ENCODE measurements around the gene BCOR.

Gene BCOR

DNA sequence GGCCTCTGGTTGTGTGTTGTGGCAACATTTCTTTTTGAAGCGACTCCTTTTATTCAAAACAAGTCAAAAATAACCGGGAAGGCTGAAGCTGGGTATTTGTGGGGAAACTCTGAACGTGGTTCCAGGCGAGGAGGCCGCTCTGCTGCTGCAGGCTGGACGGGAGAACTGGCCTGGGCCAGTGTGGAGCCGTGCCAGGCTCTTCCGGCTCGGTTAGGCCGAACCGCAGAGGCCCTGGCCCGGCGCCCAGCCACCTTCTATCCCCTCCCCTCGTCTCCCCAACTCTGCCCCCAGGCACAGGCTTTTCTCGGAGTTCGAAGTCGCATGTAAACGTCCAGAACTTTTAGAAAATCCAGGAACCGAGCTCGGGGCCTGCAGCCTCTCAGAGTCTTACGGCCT, 2.4 kb upstream of the BCOR start:
- Histone ChIP-seq H3K4me1 (peaks cover 49 to 74% (median 62%) of the 10 kb centered on the region in 10 experiments), H3K27ac (peak overlapping the region in 10 of 11 experiments; percentile 11 to 88 (median 68); a peak in 19 of 22 replicates), H3K27me3 (peaks cover 9 to 30% (median 18%) of the 10 kb centered on the region in 11 experiments; a peak in 19 of 22 replicates), H4K20me1 (peaks cover 13 to 81% (median 63%) of the 10 kb centered on the region in 11 experiments; a peak in 21 of 22 replicates), H3K4me2 (peak overlapping the region; percentile 77 to 95 (median 88)), H3K36me3 (peaks cover 0 to 11% (median 0%) of the 10 kb centered on the region in 11 experiments; a peak in 4 of 22 replicates), H3K9me3 (replicated peaks in 1 of 11) (peaks cover 37 to 60% (median 50%) of the 10 kb centered on the region in 11 experiments; a peak in 21 of 22 replicates), H3K4me3 (peak overlapping the region in 5 of 10 experiments; percentile 27 to 38 (median 29); a peak in 5 of 20 replicates), H3K9ac (peak overlapping the region; percentile 31 to 85 (median 63); a peak in 20 of 22 replicates)
- no peak for TF ChIP-seq Cebpa-rat (IDR thresholded peaks at IDR 0.05)

GRCh38 chrX:40099055-40099958, 1.5 kb upstream of the BCOR start:
- Histone ChIP-seq H3K4me3 (peak overlapping the region; percentile 56 to 78 (median 68)), H3K9ac (peak overlapping the region; percentile 54 to 88 (median 84); a peak in 21 of 22 replicates), H3K4me1 (peaks cover 47 to 74% (median 63%) of the 10 kb centered on the region in 10 experiments), H3K36me3 (peaks cover 0 to 11% (median 0%) of the 10 kb centered on the region in 11 experiments; a peak in 4 of 22 replicates), H4K20me1 (peaks cover 21 to 81% (median 63%) of the 10 kb centered on the region in 11 experiments), H3K4me2 (peak overlapping the region; percentile 77 to 95 (median 88)), H3K9me3 (replicated peaks in 1 of 11) (peaks cover 37 to 60% (median 50%) of the 10 kb centered on the region in 11 experiments; a peak in 20 of 22 replicates), H3K27me3 (peaks cover 14 to 33% (median 24%) of the 10 kb centered on the region in 11 experiments; a peak in 20 of 22 replicates), H3K27ac (peak overlapping the region in 10 of 11 experiments; percentile 58 to 88 (median 75); a peak in 19 of 22 replicates)
- no peak for TF ChIP-seq Cebpa-rat (IDR thresholded peaks at IDR 0.05)

DNA sequence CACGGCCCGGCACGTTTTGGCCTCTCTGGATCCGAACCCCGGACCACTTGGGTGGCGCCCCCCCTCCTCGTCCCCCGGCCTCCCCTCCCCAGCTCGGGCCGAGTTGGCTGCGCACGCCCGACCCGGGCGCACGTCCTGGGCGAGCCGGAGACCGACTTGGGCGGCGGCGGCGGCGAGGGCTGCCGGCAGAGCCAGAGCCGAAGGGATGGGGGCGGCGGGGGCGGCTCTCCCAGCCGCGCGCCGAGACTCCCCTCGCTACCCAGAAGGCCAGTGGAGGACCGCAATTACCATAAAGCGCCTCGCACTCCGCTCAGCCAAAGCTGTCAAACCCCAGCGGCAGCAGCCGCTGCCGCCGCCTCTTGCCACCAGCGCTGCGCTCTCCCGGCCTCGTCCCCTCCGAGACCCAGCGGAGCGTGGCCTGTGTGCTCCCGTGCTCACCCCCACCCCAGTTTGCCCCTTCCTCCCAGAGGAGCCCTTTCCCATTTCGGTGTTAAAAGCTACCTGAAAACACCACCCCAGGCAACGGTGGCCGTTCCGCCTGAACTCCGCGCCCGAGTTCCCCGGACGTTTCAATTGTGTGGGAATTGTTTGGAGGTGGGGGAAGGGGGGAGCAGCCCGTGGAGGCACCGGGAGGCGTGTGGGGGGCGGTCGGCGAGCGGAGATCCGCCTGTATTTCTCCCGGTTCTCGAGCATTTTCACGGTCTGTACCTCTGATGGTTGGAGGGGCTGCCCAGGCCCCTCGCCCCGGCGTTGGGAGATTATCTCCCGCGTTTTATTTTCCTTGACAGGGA, 701 bp upstream of the BCOR start:
- peaks cover 30 to 81% (median 63%) of the 10 kb centered on the region in 11 experiments for H4K20me1 ChIP-seq
- peaks cover 28 to 58% (median 47%) of the 10 kb centered on the region in 11 experiments; a peak in 20 of 22 replicates for H3K9me3 ChIP-seq (replicated peaks in 1 of 11)
- peak overlapping the region; percentile 54 to 88 (median 84); a peak in 21 of 22 replicates for H3K9ac ChIP-seq
- peaks cover 40 to 73% (median 63%) of the 10 kb centered on the region in 10 experiments for H3K4me1 ChIP-seq
- H3K36me3 ChIP-seq: peaks cover 0 to 11% (median 0%) of the 10 kb centered on the region in 11 experiments; a peak in 4 of 22 replicates
- H3K4me2 ChIP-seq: peak overlapping the region; percentile 77 to 95 (median 86)
- H3K27ac ChIP-seq: peak overlapping the region in 10 of 11 experiments; percentile 58 to 88 (median 75); a peak in 19 of 22 replicates
- no peak for TF ChIP-seq Cebpa-rat (IDR thresholded peaks at IDR 0.05)
- H3K4me3 ChIP-seq: peak overlapping the region; percentile 56 to 78 (median 68)
- peaks cover 19 to 42% (median 31%) of the 10 kb centered on the region in 11 experiments; a peak in 20 of 22 replicates for H3K27me3 ChIP-seq

DNA sequence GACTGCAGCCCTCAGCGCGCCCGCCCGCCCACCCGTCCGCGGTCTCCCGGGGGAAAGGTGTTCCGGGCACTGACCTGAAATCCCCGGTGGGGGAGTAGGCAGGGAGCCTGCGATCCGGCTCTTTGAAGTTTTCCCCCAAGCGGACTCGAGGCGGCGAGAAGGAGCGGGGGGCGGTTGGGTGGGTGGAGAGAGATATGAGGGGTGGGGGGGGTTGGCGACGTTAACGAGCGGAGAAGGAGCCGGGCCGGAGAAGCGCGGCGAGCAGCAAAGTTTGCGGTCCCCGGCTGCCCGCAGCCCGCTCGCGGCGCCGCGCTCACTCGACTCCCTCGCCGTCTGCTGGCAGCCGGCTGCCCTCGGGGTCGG, 636 bp downstream of the BCOR start:
- TF ChIP-seq Cebpa-rat (IDR thresholded peaks at IDR 0.05): no peak
- peak overlapping the region in 9 of 11 experiments; percentile 78 to 88 (median 84); a peak in 15 of 22 replicates for H3K27ac ChIP-seq
- peaks cover 0 to 7% (median under 1%) of the 10 kb centered on the region in 11 experiments; a peak in 3 of 22 replicates for H3K36me3 ChIP-seq
- peaks cover 38 to 81% (median 64%) of the 10 kb centered on the region in 11 experiments for H4K20me1 ChIP-seq
- H3K9ac ChIP-seq: peak overlapping the region in 10 of 11 experiments; percentile 78 to 88 (median 85); a peak in 19 of 22 replicates
- peaks cover 31 to 66% (median 57%) of the 10 kb centered on the region in 10 experiments for H3K4me1 ChIP-seq
- no peak overlapping the region for H3K4me2 ChIP-seq
- peaks cover 30 to 51% (median 38%) of the 10 kb centered on the region in 11 experiments for H3K27me3 ChIP-seq
- H3K4me3 ChIP-seq: peak overlapping the region; percentile 57 to 78 (median 68); a peak in 19 of 20 replicates
- peaks cover 27 to 54% (median 40%) of the 10 kb centered on the region in 11 experiments; a peak in 20 of 22 replicates for H3K9me3 ChIP-seq (replicated peaks in 1 of 11)

- peaks cover 44 to 81% (median 64%) of the 10 kb centered on the region in 11 experiments for H4K20me1 ChIP-seq
- peak overlapping the region; percentile 71 to 88 (median 84); a peak in 21 of 22 replicates for H3K9ac ChIP-seq
- peaks cover 31 to 66% (median 57%) of the 10 kb centered on the region in 10 experiments for H3K4me1 ChIP-seq
- H3K27me3 ChIP-seq: peaks cover 30 to 51% (median 42%) of the 10 kb centered on the region in 11 experiments
- peaks cover 0 to 7% (median 0%) of the 10 kb centered on the region in 11 experiments; a peak in 3 of 22 replicates for H3K36me3 ChIP-seq
- peak overlapping the region in 10 of 11 experiments; percentile 56 to 88 (median 76); a peak in 21 of 22 replicates for H3K27ac ChIP-seq
- peak overlapping the region; percentile 56 to 78 (median 68) for H3K4me3 ChIP-seq
- peaks cover 26 to 56% (median 45%) of the 10 kb centered on the region in 11 experiments; a peak in 20 of 22 replicates for H3K9me3 ChIP-seq (replicated peaks in 1 of 11)
- TF ChIP-seq Cebpa-rat (IDR thresholded peaks at IDR 0.05): no peak
- peak overlapping the region; percentile 83 to 95 (median 92); a peak in 19 of 22 replicates for H3K4me2 ChIP-seq
Measured at GRCh38 chrX:40096395-40097091, 1.2 kb downstream of the BCOR start.

GRCh38 chrX:40095583-40096394, 2.0 kb downstream of the BCOR start:
- Histone ChIP-seq H3K27ac (peak overlapping the region in 10 of 11 experiments; percentile 56 to 88 (median 76); a peak in 21 of 22 replicates), H3K4me1 (peaks cover 31 to 66% (median 57%) of the 10 kb centered on the region in 10 experiments), H3K9ac (peak overlapping the region; percentile 71 to 88 (median 84); a peak in 21 of 22 replicates), H3K36me3 (peaks cover 0 to 7% (median 0%) of the 10 kb centered on the region in 11 experiments; a peak in 3 of 22 replicates), H3K9me3 (replicated peaks in 1 of 11) (peaks cover 26 to 64% (median 47%) of the 10 kb centered on the region in 11 experiments; a peak in 20 of 22 replicates), H3K27me3 (peaks cover 32 to 52% (median 43%) of the 10 kb centered on the region in 11 experiments), H4K20me1 (peaks cover 52 to 81% (median 64%) of the 10 kb centered on the region in 11 experiments), H3K4me3 (peak overlapping the region; percentile 56 to 78 (median 68)), H3K4me2 (peak overlapping the region; percentile 83 to 95 (median 92))
- no peak for TF ChIP-seq Cebpa-rat (IDR thresholded peaks at IDR 0.05)

All from BLaER1 treated with 17β-estradiol and CSF1 and Interleukin-3, amounts not matched to agents 10 nM and 100 nM (cell line).